Vagina (tissue), 2 donors: ENCODE measurements around the gene CPA2. TPM values are rescaled to one million over a fixed set of nuclear protein-coding genes. Genes with fewer than 3 reads are reported as not detected.
"Not testable (repeated sequence)": the region's sequence is repeated elsewhere in the genome, so short reads cannot be mapped to it uniquely, and the experiment has no call there.

Experiments
- DNase-seq, 2 donors: peaks; one replicate each; pipeline ENCODE4 v3.0.0-alpha.2; 2017; ENCODE audit errors: extremely low spot score in 2 of 2
- H3K27ac ChIP-seq: fragments of 200-600 bp; sonication (generic); one replicate; pipeline ENCODE4 v1.5.1; 2019
- H3K27me3 ChIP-seq: fragments of 200-600 bp; sonication (generic); one replicate; pipeline ENCODE4 v1.5.1; 2019
- H3K36me3 ChIP-seq, 2 donors: fragments of 200-600 bp; sonication (generic); one replicate each; pipeline ENCODE4 v1.5.1; 2017 to 2019
- H3K4me1 ChIP-seq: fragments of 200-600 bp; sonication (generic); one replicate; pipeline ENCODE4 v1.5.1; 2019
- H3K4me3 ChIP-seq, 2 donors: fragments of 200-600 bp; sonication (generic); 1 replicate in 1 of 2; 2 replicates in 1 of 2; pipeline ENCODE4 v1.5.1; 2016 to 2019
- H3K9me3 ChIP-seq: fragments of 200-600 bp; sonication (generic); one replicate; pipeline ENCODE4 v1.5.1; 2019
- POLR2A ChIP-seq, 2 donors: fragments of 450-650 bp; IDR thresholded peaks; one replicate each; pipeline ENCODE4 v1.6.1; 2017; ENCODE audit warnings: antibody characterized with exemption in 2 of 2, mild to moderate bottlenecking in 2 of 2, moderate library complexity in 2 of 2
- POLR2AphosphoS5 ChIP-seq, 2 donors: sonication (generic); formaldehyde crosslinking; IDR thresholded peaks; one replicate each; pipeline ENCODE4 v1.9.0; 2017; ENCODE audit warnings: antibody characterized with exemption in 2 of 2, mild to moderate bottlenecking in 2 of 2, low read depth in 1 of 2; ENCODE audit not compliant: insufficient read depth in 1 of 2
- intact Hi-C: fragments of 100-400 bp; cut with DNase I; formaldehyde crosslinking; loops from one replicate; pipeline ENCODE4 v1.15.1; 2023
- total RNA-seq: library from RNA; depleted of rRNA; stranded (reverse); fragments of >200 nt; gene quantifications from one replicate; pipeline ENCODE4 v1.2.3, GENCODE V29; 2016
- TF ChIP-seq, protein P1 (sequence below), 3 experiments: fragments of 450-650 bp in 2 of 3; fragments of 200-600 bp in 1 of 3; sonication (generic) in 1 of 3; IDR thresholded peaks; one replicate each; pipeline ENCODE4 v1.5.1; 2017 to 2019; ENCODE audit warnings: antibody characterized with exemption in 3 of 3, mild to moderate bottlenecking in 2 of 3, moderate library complexity in 2 of 3

Gene CPA2
- total RNA-seq, 1 donor from 2014 or later: not detected

DNA sequence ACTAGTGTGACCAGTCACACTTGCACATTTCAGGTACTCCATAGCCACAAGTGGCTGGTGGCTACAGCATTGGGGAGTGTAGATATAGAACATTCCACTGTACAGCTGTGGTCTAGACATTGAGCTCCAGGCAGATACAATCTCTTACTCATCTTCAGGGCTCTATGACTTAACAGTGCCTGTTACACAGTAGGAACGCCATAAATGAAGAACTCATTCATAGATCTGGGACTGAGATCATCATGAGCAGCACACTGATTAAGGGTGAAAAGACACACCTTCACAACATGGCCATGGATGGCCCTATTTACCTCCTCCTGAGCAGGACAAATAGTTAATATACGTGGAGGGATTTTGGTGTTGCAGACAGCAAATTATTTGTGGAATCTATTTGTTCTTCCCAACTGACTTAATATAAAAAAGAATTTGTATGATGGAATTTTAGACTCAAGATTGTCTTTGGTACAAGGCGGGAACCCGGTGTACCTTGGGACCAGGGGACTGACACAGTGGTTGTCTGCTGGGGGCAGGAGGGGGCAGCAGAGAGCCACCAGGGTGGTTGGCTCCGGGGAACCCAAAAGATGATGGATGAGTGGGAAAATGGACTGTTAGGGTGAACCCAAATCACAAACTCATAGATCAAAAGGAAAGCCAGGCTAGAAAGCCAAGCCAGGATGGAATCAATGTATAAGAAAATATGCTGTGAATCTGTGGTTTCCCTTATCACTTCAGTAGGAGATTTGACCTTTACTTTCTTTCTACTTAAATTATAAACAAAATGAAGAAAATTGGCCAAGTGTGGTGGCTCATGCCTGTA lies 24.3 kb upstream of the CPA2 start:
- DNase-seq: no peak
- no peaks in the 10 kb centered on the region for H3K27me3 ChIP-seq
- no peak overlapping the region for H3K4me3 ChIP-seq
- intact Hi-C loops: no loop called here
- no peaks in the 10 kb centered on the region for H3K9me3 ChIP-seq
- H3K4me1 ChIP-seq: peaks cover 9% of the 10 kb centered on the region
- no peak overlapping the region for H3K27ac ChIP-seq
- no peak for TF ChIP-seq POLR2A (IDR thresholded peaks at IDR 0.05)
- no peak for TF ChIP-seq POLR2AphosphoS5 (IDR thresholded peaks at IDR 0.05; ENCODE audit: insufficient read depth in 1 of 2, low read depth in 1 of 2)
- TF ChIP-seq, protein P1, sequence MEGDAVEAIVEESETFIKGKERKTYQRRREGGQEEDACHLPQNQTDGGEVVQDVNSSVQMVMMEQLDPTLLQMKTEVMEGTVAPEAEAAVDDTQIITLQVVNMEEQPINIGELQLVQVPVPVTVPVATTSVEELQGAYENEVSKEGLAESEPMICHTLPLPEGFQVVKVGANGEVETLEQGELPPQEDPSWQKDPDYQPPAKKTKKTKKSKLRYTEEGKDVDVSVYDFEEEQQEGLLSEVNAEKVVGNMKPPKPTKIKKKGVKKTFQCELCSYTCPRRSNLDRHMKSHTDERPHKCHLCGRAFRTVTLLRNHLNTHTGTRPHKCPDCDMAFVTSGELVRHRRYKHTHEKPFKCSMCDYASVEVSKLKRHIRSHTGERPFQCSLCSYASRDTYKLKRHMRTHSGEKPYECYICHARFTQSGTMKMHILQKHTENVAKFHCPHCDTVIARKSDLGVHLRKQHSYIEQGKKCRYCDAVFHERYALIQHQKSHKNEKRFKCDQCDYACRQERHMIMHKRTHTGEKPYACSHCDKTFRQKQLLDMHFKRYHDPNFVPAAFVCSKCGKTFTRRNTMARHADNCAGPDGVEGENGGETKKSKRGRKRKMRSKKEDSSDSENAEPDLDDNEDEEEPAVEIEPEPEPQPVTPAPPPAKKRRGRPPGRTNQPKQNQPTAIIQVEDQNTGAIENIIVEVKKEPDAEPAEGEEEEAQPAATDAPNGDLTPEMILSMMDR (IDR thresholded peaks at IDR 0.05): peak in 2 of 3 experiments; percentile 4 to 50
- H3K36me3 ChIP-seq: no peaks in the 10 kb centered on the region

DNA sequence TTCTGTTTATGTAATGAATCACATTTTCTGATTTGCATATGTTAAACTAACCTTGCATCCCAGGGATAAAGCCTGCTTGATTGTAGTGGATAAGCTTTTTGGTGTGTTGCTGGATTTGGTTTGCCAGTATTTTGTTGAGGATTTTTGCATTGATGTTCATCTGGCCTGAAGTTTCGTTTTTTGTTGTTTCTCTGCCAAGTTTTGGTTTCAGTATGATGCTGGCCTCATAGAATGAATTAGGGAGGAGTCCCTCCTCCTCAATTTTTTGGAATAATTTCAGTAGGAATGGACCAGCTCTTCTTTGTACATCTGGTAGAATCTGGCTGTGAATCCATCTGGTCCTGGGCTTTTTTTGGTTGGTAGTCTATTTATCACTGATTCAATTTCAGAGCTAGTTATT lies 23.2 kb upstream of the CPA2 start:
- DNase-seq, H3K9me3 ChIP-seq, H3K36me3 ChIP-seq, H3K4me3 ChIP-seq, intact Hi-C loops, H3K27me3 ChIP-seq, H3K4me1 ChIP-seq, H3K27ac ChIP-seq: not testable (repeated sequence)

- intact Hi-C loops, H3K9me3 ChIP-seq, H3K27me3 ChIP-seq, H3K36me3 ChIP-seq, H3K4me3 ChIP-seq, H3K4me1 ChIP-seq, H3K27ac ChIP-seq, DNase-seq: not testable (repeated sequence)
Observed at GRCh38 chr7:130246491-130246890, 20.2 kb upstream of the CPA2 start.

DNA sequence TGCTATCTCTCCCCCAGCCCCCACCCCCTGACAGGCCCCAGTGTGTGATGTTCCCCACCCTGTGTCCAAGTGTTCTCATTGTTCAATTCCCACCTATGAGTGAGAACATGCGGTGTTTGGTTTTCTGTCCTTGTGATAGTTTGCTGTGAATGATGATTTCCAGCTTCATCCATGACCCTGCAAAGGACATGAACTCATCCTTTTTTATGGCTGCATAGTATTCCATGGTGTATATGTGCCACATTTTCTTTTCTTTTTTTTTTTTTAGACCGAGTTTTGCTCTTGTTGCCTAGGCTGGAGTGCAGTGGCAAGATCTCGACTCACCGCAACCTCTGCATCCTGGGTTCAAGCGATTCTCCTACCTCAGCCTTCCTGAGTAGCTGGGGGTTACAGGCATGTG lies 17.8 kb upstream of the CPA2 start:
- H3K9me3 ChIP-seq, H3K4me3 ChIP-seq, H3K36me3 ChIP-seq, DNase-seq, H3K4me1 ChIP-seq, H3K27me3 ChIP-seq, intact Hi-C loops, H3K27ac ChIP-seq: not testable (repeated sequence)

DNA sequence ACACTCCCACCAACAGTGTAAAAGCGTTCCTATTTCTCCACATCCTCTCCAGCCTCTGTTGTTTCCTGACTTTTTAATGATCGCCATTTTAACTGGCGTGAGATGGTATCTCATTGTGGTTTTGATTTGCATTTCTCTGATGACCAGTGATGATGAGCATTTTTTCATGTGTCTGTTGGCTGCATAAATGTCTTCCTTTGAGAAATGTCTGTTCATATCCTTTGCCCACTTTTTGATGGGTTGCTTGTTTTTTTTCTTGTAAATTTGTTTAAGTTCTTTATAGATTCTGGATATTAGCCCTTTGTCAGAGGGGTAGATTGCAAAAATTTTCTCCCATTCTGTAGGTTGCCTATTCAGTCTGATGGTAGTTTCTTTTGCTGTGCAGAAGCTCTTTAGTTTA lies 17.0 kb upstream of the CPA2 start:
- H3K9me3 ChIP-seq, intact Hi-C loops, H3K27ac ChIP-seq, H3K4me1 ChIP-seq, H3K27me3 ChIP-seq, DNase-seq, H3K36me3 ChIP-seq, H3K4me3 ChIP-seq: not testable (repeated sequence)

GRCh38 chr7:130254555-130254954 lies 12.1 kb upstream of the CPA2 start:
- peaks cover 8% of the 10 kb centered on the region for H3K9me3 ChIP-seq
- H3K4me3 ChIP-seq: no peak overlapping the region

GRCh38 chr7:130256704-130257103 lies 10.0 kb upstream of the CPA2 start:
- TF ChIP-seq, protein P1 (IDR thresholded peaks at IDR 0.05): no peak
- no peak for TF ChIP-seq POLR2A (IDR thresholded peaks at IDR 0.05)
- TF ChIP-seq POLR2AphosphoS5 (IDR thresholded peaks at IDR 0.05; ENCODE audit: insufficient read depth in 1 of 2, low read depth in 1 of 2): no peak
- Histone ChIP-seq H3K36me3 (no peaks in the 10 kb centered on the region), H3K27ac (no peak overlapping the region), H3K9me3 (peaks cover 8% of the 10 kb centered on the region), H3K4me1 (no peaks in the 10 kb centered on the region), H3K27me3 (no peaks in the 10 kb centered on the region), H3K4me3 (no peak overlapping the region)
- intact Hi-C loops: no loop called here
- DNase-seq: no peak

More at GRCh38 chr7:130254555-130254954, 12.1 kb upstream of the CPA2 start:
- H3K36me3 ChIP-seq: no peaks in the 10 kb centered on the region
- DNase-seq: no peak
- no peaks in the 10 kb centered on the region for H3K27me3 ChIP-seq
- intact Hi-C loops: no loop called here
- H3K4me1 ChIP-seq: no peaks in the 10 kb centered on the region
- no peak overlapping the region for H3K27ac ChIP-seq
- TF ChIP-seq POLR2A (IDR thresholded peaks at IDR 0.05) (no peak), POLR2AphosphoS5 (IDR thresholded peaks at IDR 0.05; ENCODE audit: insufficient read depth in 1 of 2, low read depth in 1 of 2) (no peak)
- TF ChIP-seq, protein P1 (IDR thresholded peaks at IDR 0.05): no peak
